HL-60 (cell line): Measurements from ENCODE around the gene SBNO2.

Source experiments
- TF ChIP-seq, protein P1 (sequence below): IDR thresholded peaks from 2 replicates; pipeline ENCODE4 v1.6.1; 2012; ENCODE audit warnings: low read depth; ENCODE audit not compliant: insufficient replicate concordance
- TF ChIP-seq, protein P2 (sequence below): IDR thresholded peaks from one replicate; pipeline ENCODE4 v1.5.1; 2011; ENCODE audit warnings: low read length, control low read depth, inconsistent platforms; ENCODE audit not compliant: insufficient read depth

DNA sequence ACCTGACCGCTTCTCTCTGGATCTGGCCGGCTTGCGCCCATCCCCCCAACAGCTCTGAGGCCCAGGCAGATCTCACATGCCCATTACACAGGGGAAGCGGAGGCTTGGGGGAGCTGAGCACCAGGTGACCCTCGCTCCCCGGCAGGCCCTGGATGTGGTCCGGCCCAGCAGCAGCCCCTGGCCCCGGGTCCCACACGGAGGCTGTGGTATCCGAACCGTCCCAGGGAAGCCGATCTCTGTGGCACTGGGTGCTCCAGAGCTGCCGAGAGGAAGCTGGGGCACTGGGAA, 27.7 kb downstream of the SBNO2 start:
- TF ChIP-seq, protein P1, sequence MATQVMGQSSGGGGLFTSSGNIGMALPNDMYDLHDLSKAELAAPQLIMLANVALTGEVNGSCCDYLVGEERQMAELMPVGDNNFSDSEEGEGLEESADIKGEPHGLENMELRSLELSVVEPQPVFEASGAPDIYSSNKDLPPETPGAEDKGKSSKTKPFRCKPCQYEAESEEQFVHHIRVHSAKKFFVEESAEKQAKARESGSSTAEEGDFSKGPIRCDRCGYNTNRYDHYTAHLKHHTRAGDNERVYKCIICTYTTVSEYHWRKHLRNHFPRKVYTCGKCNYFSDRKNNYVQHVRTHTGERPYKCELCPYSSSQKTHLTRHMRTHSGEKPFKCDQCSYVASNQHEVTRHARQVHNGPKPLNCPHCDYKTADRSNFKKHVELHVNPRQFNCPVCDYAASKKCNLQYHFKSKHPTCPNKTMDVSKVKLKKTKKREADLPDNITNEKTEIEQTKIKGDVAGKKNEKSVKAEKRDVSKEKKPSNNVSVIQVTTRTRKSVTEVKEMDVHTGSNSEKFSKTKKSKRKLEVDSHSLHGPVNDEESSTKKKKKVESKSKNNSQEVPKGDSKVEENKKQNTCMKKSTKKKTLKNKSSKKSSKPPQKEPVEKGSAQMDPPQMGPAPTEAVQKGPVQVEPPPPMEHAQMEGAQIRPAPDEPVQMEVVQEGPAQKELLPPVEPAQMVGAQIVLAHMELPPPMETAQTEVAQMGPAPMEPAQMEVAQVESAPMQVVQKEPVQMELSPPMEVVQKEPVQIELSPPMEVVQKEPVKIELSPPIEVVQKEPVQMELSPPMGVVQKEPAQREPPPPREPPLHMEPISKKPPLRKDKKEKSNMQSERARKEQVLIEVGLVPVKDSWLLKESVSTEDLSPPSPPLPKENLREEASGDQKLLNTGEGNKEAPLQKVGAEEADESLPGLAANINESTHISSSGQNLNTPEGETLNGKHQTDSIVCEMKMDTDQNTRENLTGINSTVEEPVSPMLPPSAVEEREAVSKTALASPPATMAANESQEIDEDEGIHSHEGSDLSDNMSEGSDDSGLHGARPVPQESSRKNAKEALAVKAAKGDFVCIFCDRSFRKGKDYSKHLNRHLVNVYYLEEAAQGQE = no peak
- TF ChIP-seq, protein P2, sequence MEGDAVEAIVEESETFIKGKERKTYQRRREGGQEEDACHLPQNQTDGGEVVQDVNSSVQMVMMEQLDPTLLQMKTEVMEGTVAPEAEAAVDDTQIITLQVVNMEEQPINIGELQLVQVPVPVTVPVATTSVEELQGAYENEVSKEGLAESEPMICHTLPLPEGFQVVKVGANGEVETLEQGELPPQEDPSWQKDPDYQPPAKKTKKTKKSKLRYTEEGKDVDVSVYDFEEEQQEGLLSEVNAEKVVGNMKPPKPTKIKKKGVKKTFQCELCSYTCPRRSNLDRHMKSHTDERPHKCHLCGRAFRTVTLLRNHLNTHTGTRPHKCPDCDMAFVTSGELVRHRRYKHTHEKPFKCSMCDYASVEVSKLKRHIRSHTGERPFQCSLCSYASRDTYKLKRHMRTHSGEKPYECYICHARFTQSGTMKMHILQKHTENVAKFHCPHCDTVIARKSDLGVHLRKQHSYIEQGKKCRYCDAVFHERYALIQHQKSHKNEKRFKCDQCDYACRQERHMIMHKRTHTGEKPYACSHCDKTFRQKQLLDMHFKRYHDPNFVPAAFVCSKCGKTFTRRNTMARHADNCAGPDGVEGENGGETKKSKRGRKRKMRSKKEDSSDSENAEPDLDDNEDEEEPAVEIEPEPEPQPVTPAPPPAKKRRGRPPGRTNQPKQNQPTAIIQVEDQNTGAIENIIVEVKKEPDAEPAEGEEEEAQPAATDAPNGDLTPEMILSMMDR = no peak
